H9 (cell line): ENCODE measurements around the gene HOXB6. TPM values are rescaled to one million over a fixed set of nuclear protein-coding genes. Genes with fewer than 3 reads are reported as not detected.

ENCODE experiments used
- DNase-seq: peaks from one replicate; pipeline ENCODE4 v3.0.0-alpha.2; 2017
- H2AFZ ChIP-seq: one replicate; pipeline ENCODE4 v1.6.1; 2013; ENCODE audit warnings: mild to moderate bottlenecking, low read length, control low read depth, moderate library complexity
- H2AK5ac ChIP-seq: 2 replicates; pipeline ENCODE4 v1.6.1; 2013; ENCODE audit warnings: low read length, control low read depth, mixed read lengths; ENCODE audit not compliant: insufficient read length
- H2BK120ac ChIP-seq: one replicate; pipeline ENCODE4 v1.6.1; 2013; ENCODE audit warnings: low read depth, mild to moderate bottlenecking, low read length, control low read depth, inconsistent platforms; ENCODE audit not compliant: poor library complexity, severe bottlenecking
- H2BK12ac ChIP-seq: 2 replicates; pipeline ENCODE4 v1.6.1; 2013; ENCODE audit warnings: low read length, control low read depth, mixed read lengths, low read depth; ENCODE audit not compliant: insufficient read length
- H2BK15ac ChIP-seq: 2 replicates; pipeline ENCODE4 v1.6.1; 2013; ENCODE audit warnings: low read depth, low read length, control low read depth
- H2BK20ac ChIP-seq: one replicate; pipeline ENCODE4 v1.6.1; 2013; ENCODE audit warnings: low read depth, mild to moderate bottlenecking, low read length, control low read depth, inconsistent platforms; ENCODE audit not compliant: poor library complexity, severe bottlenecking
- H2BK5ac ChIP-seq: 2 replicates; pipeline ENCODE4 v1.6.1; 2013; ENCODE audit warnings: low read length, control low read depth, mixed read lengths; ENCODE audit not compliant: insufficient read length
- H3K14ac ChIP-seq: 2 replicates; pipeline ENCODE4 v1.6.1; 2013; ENCODE audit warnings: low read length, control low read depth; ENCODE audit not compliant: insufficient read depth
- H3K18ac ChIP-seq: 2 replicates; pipeline ENCODE4 v1.6.1; 2013; ENCODE audit warnings: low read depth, mild to moderate bottlenecking, mixed read lengths, low read length, control low read depth; ENCODE audit not compliant: insufficient read length
- H3K23ac ChIP-seq: 2 replicates; pipeline ENCODE4 v1.6.1; 2013; ENCODE audit warnings: low read length, control low read depth, mixed read lengths, low read depth; ENCODE audit not compliant: insufficient read length
- H3K23me2 ChIP-seq: 2 replicates; pipeline ENCODE4 v1.6.1; 2013; ENCODE audit warnings: low read depth, mild to moderate bottlenecking, mixed read lengths, low read length, control low read depth; ENCODE audit not compliant: insufficient read length, poor library complexity, severe bottlenecking
- H3K27ac ChIP-seq: 2 replicates; pipeline ENCODE4 v1.5.1; 2013; ENCODE audit warnings: low read length, control low read depth, mixed read lengths, low read depth; ENCODE audit not compliant: insufficient read length
- H3K27me3 ChIP-seq: 2 replicates; pipeline ENCODE4 v1.6.1; 2013; ENCODE audit warnings: low read length, control low read depth, inconsistent platforms; ENCODE audit not compliant: insufficient read depth
- H3K4ac ChIP-seq: 2 replicates; pipeline ENCODE4 v1.6.1; 2013; ENCODE audit warnings: low read depth, mild to moderate bottlenecking, control low read depth, inconsistent platforms, low read length, moderate library complexity
- H3K4me1 ChIP-seq: 2 replicates; pipeline ENCODE4 v1.6.1; 2013; ENCODE audit warnings: low read length, control low read depth, inconsistent platforms; ENCODE audit not compliant: insufficient read depth
- H3K4me2 ChIP-seq: 2 replicates; pipeline ENCODE4 v1.6.1; 2013; ENCODE audit warnings: low read length, control low read depth, mixed read lengths; ENCODE audit not compliant: insufficient read length, insufficient read depth
- H3K56ac ChIP-seq: 2 replicates; pipeline ENCODE4 v1.6.1; 2013; ENCODE audit warnings: low read depth, mild to moderate bottlenecking, mixed read lengths, low read length, control low read depth; ENCODE audit not compliant: insufficient read length
- H3K79me1 ChIP-seq: 2 replicates; pipeline ENCODE4 v1.6.1; 2013; ENCODE audit warnings: low read depth, mild to moderate bottlenecking, moderate library complexity, low read length, control low read depth, inconsistent platforms; ENCODE audit not compliant: insufficient read depth, poor library complexity, severe bottlenecking
- H3K79me2 ChIP-seq: 2 replicates; pipeline ENCODE4 v1.6.1; 2013; ENCODE audit warnings: low read length, control low read depth, inconsistent platforms; ENCODE audit not compliant: insufficient read depth
- H3K9ac ChIP-seq: 2 replicates; pipeline ENCODE4 v1.6.1; 2013; ENCODE audit warnings: low read length, control low read depth, mixed read lengths; ENCODE audit not compliant: insufficient read length; ENCODE audit errors: extremely low read depth
- H3K9me3 ChIP-seq: one replicate; pipeline ENCODE4 v1.6.1; 2013; ENCODE audit warnings: low read depth, low read length, inconsistent platforms; ENCODE audit not compliant: control insufficient read depth
- H3T11ph ChIP-seq: one replicate; pipeline ENCODE4 v1.6.1; 2013; ENCODE audit warnings: mild to moderate bottlenecking, low read length, control low read depth, inconsistent platforms
- H4K20me1 ChIP-seq: one replicate; pipeline ENCODE4 v1.6.1; 2013; ENCODE audit not compliant: control insufficient read depth, insufficient read length, insufficient read depth
- H4K5ac ChIP-seq: 2 replicates; pipeline ENCODE4 v1.6.1; 2013; ENCODE audit warnings: low read depth, mild to moderate bottlenecking, mixed read lengths, low read length, control low read depth; ENCODE audit not compliant: insufficient read length
- H4K8ac ChIP-seq: replicated peaks from 2 replicates; pipeline ENCODE4 v1.6.1; 2013; ENCODE audit warnings: low read length, control low read depth, mixed read lengths, low read depth; ENCODE audit not compliant: insufficient read length
- H4K91ac ChIP-seq: 2 replicates; pipeline ENCODE4 v1.6.1; 2013; ENCODE audit warnings: low read depth, mild to moderate bottlenecking, moderate library complexity, mixed read lengths, low read length, control low read depth; ENCODE audit not compliant: insufficient read length
- H3K27ac Mint-ChIP-seq, 3 experiments: 2 replicates in 2 of 3; 3 replicates in 1 of 3; pipeline ENCODE4 v1.8.0; 2020 to 2021; ENCODE audit warnings: mixed read lengths in 3 of 3, mild to moderate bottlenecking in 1 of 3, moderate library complexity in 1 of 3
- H3K27me3 Mint-ChIP-seq: 2 replicates; pipeline ENCODE4 v1.8.0; 2021; ENCODE audit warnings: low read depth, mild to moderate bottlenecking, moderate library complexity, mixed read lengths
- H3K36me3 Mint-ChIP-seq, 3 experiments: 2 replicates in 2 of 3; 3 replicates in 1 of 3; pipeline ENCODE4 v1.8.0; 2020 to 2021; ENCODE audit warnings: low read depth in 3 of 3, mixed read lengths in 3 of 3; ENCODE audit not compliant: insufficient read depth in 1 of 3
- H3K4me1 Mint-ChIP-seq, 2 experiments: 2 replicates each; pipeline ENCODE4 v1.8.0; 2020; ENCODE audit warnings: mixed read lengths in 2 of 2
- H3K4me3 Mint-ChIP-seq, 2 experiments: 2 replicates in 1 of 2; 3 replicates in 1 of 2; pipeline ENCODE4 v1.8.0; 2020 to 2021; ENCODE audit warnings: mild to moderate bottlenecking in 2 of 2, mixed read lengths in 2 of 2, moderate library complexity in 1 of 2
- H3K9me3 Mint-ChIP-seq, 2 experiments: 2 replicates in 1 of 2; 3 replicates in 1 of 2; pipeline ENCODE4 v1.8.0; 2020; ENCODE audit warnings: mild to moderate bottlenecking in 2 of 2, mixed read lengths in 2 of 2, moderate library complexity in 1 of 2
- WGBS: extraction: QIAGEN DNeasy Blood & Tissue Kit; methylation state at CpG from one replicate; pipeline ENCODE4 v1.1.7; 2013; ENCODE audit warnings: missing lambda C conversion rate, low lambda C conversion rate, mixed read lengths; ENCODE audit not compliant: insufficient read length; ENCODE audit errors: extremely low coverage; 5-methylcytosine and 5-hydroxymethylcytosine counted together
- total RNA-seq: library from RNA; stranded (reverse); gene quantifications from 2 replicates; pipeline ENCODE4 v1.2.1, GENCODE V29; 2021
- TF ChIP-seq, protein P1 (sequence below): fragments of 200-600 bp; sonication (generic); conservative IDR thresholded peaks from 3 replicates; pipeline ENCODE4 v1.8.0; 2021; ENCODE audit warnings: antibody characterized with exemption, mild to moderate bottlenecking

The HOXB6 gene
- total RNA-seq, 1 experiment from 2014 or later: not detected

DNA sequence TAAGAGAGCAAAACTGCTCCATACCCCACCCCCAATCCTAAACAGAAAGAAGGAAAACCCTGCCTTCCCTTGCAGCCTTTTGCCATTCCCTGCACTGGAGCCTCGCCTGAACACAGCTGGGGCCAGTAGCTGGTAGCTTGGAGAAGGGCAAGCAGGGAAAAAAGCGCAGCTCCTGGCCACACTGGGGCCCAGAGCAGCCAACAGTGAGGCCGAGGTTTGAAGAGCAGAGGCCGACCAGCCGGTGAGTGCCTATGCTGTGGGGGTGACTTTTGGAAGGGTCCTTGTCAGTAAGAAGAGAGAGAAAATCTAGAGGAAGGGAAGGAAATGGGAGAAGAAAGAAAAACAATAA, 24.6 kb upstream of the HOXB6 start:
- Histone ChIP-seq H3K9me3 (no peaks in the 10 kb centered on the region), H3K79me2 (no peaks in the 10 kb centered on the region), H3K27ac (no peak overlapping the region), H3K4ac (no peak overlapping the region), H3K14ac (no peak overlapping the region), H4K91ac (no peak overlapping the region), H2BK5ac (no peak overlapping the region), H2BK120ac (no peak overlapping the region), H3K27me3 (peaks cover 98% of the 10 kb centered on the region), H4K5ac (no peak overlapping the region), H2AFZ (no peak overlapping the region), H2AK5ac (no peak overlapping the region), H4K20me1 (no peaks in the 10 kb centered on the region), H4K8ac (no peak overlapping the region), H3K56ac (no peak overlapping the region), H2BK20ac (no peak overlapping the region), H3K23ac (no peak overlapping the region), H3K9ac (no peak overlapping the region), H2BK15ac (no peak overlapping the region), H2BK12ac (no peak overlapping the region), H3T11ph (no peak overlapping the region), H3K23me2 (peaks cover 5% of the 10 kb centered on the region), H3K18ac (no peak overlapping the region), H3K4me2 (no peak overlapping the region), H3K4me1 (no peaks in the 10 kb centered on the region; the same call in none of the 2 replicates), H3K79me1 (no peaks in the 10 kb centered on the region)
- Mint-ChIP-seq H3K4me3 (no peak overlapping the region), H3K4me1 (peaks cover 7 to 13% of the 10 kb centered on the region in 2 experiments), H3K27me3 (peaks cover 100% of the 10 kb centered on the region), H3K27ac (no peak overlapping the region), H3K36me3 (peaks cover 0 to 1% (median 0%) of the 10 kb centered on the region in 3 experiments; a peak in 2 of 7 replicates), H3K9me3 (peaks cover 4 to 15% of the 10 kb centered on the region in 2 experiments)
- TF ChIP-seq, protein P1, sequence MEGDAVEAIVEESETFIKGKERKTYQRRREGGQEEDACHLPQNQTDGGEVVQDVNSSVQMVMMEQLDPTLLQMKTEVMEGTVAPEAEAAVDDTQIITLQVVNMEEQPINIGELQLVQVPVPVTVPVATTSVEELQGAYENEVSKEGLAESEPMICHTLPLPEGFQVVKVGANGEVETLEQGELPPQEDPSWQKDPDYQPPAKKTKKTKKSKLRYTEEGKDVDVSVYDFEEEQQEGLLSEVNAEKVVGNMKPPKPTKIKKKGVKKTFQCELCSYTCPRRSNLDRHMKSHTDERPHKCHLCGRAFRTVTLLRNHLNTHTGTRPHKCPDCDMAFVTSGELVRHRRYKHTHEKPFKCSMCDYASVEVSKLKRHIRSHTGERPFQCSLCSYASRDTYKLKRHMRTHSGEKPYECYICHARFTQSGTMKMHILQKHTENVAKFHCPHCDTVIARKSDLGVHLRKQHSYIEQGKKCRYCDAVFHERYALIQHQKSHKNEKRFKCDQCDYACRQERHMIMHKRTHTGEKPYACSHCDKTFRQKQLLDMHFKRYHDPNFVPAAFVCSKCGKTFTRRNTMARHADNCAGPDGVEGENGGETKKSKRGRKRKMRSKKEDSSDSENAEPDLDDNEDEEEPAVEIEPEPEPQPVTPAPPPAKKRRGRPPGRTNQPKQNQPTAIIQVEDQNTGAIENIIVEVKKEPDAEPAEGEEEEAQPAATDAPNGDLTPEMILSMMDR: no peak
- no peak for DNase-seq
- WGBS: no CpG with 5 or more reads among the region's 5 CpGs
